ENCODE results near the gene SNRPA1.

- no peak for TF ChIP-seq POLR2A (IDR thresholded peaks at IDR 0.05; ENCODE audit: low read depth)
- no peak for TF ChIP-seq CTCF (IDR thresholded peaks at IDR 0.05)
- TF ChIP-seq EP300 (IDR thresholded peaks at IDR 0.05) = no peak
- no peak for TF ChIP-seq POLR2AphosphoS5 (IDR thresholded peaks at IDR 0.05)
Measured at GRCh38 chr15:101275018-101275417, 20.0 kb downstream of the SNRPA1 start.

Measured in esophagus muscularis mucosa (tissue), 4 donors.